Activated B cell treated with CpG ODN at 0.5 μM for 24 hours (primary cell): Measurements from ENCODE around the gene STARD13. TPM values are rescaled to one million over a fixed set of nuclear protein-coding genes. Genes with fewer than 3 reads are reported as not detected.
A peak's percentile ranks its signal among the peaks of the same experiment; 100 is the strongest.

Experiments used
- ATAC-seq: fragments of 200-7000 bp; cut with Tn5 transposase; one replicate; pipeline ENCODE4 v1.10.0; 2021; ENCODE audit warnings: low read depth, mild to moderate bottlenecking, moderate library complexity
- CTCF ChIA-PET: fragments of 350-600 bp; sonication (Branson Sonifier 250); formaldehyde crosslinking; loops from one replicate; lab custom pipeline; 2021; ENCODE audit warnings: antibody characterized with exemption; lab: Charles Lee
- POLR2A ChIA-PET: fragments of 350-600 bp; sonication (Branson Sonifier 250); formaldehyde crosslinking; loops from one replicate; lab custom pipeline; 2021; ENCODE audit warnings: antibody characterized with exemption; lab: Charles Lee
- DNase-seq: peaks from one replicate; pipeline ENCODE4 v3.0.0; 2022
- H3K27ac Mint-ChIP-seq: one replicate; pipeline ENCODE4 v1.8.0; 2020; ENCODE audit warnings: mixed read lengths
- H3K27me3 Mint-ChIP-seq: one replicate; pipeline ENCODE4 v1.8.0; 2021; ENCODE audit warnings: mixed read lengths
- H3K36me3 Mint-ChIP-seq: one replicate; pipeline ENCODE4 v1.8.0; 2021; ENCODE audit warnings: low read depth, mixed read lengths
- H3K4me1 Mint-ChIP-seq: one replicate; pipeline ENCODE4 v1.8.0; 2021; ENCODE audit warnings: mixed read lengths
- H3K4me3 Mint-ChIP-seq: one replicate; pipeline ENCODE4 v1.8.0; 2020; ENCODE audit warnings: mild to moderate bottlenecking, mixed read lengths
- H3K9me3 Mint-ChIP-seq: one replicate; pipeline ENCODE4 v1.8.0; 2020; ENCODE audit warnings: mixed read lengths
- CTCF ChIP-seq: fragments of 200-600 bp; IDR thresholded peaks from one replicate; pipeline ENCODE4 v1.8.0; 2022; ENCODE audit warnings: antibody characterized with exemption, mild to moderate bottlenecking
- intact Hi-C: fragments of 100-400 bp; cut with micrococcal nuclease; formaldehyde crosslinking; loops from one replicate; pipeline ENCODE4 v1.15.1; 2024
- total RNA-seq: library from RNA; stranded (reverse); gene quantifications from 2 replicates; pipeline ENCODE4 v1.2.3, GENCODE V29; 2022

Gene STARD13
- total RNA-seq, 1 donor from 2014 or later: 0.13 TPM

- no peaks in the 10 kb centered on the region for H3K36me3 Mint-ChIP-seq
- H3K4me3 Mint-ChIP-seq: no peak overlapping the region
- no peak for TF ChIP-seq CTCF
- no peak for ATAC-seq
- no peak overlapping the region for H3K27ac Mint-ChIP-seq
- peaks cover 2% of the 10 kb centered on the region for H3K27me3 Mint-ChIP-seq
- intact Hi-C loops: no loop called here
- ChIA-PET POLR2A (no interaction called here), CTCF (no interaction called here)
- H3K9me3 Mint-ChIP-seq: no peaks in the 10 kb centered on the region
- no peak for DNase-seq
- H3K4me1 Mint-ChIP-seq: no peaks in the 10 kb centered on the region
These were observed 133.2 kb downstream of the STARD13 start for GRCh38 chr13:33152389-33152788.

- no peak overlapping the region for H3K4me3 Mint-ChIP-seq
- H3K4me1 Mint-ChIP-seq: peaks cover 6% of the 10 kb centered on the region
- no peaks in the 10 kb centered on the region for H3K27me3 Mint-ChIP-seq
- DNase-seq: no peak
- no peaks in the 10 kb centered on the region for H3K36me3 Mint-ChIP-seq
- intact Hi-C loops: no loop called here
- H3K27ac Mint-ChIP-seq: no peak overlapping the region
- H3K9me3 Mint-ChIP-seq: no peaks in the 10 kb centered on the region
- POLR2A ChIA-PET: no interaction called here
- no peak for ATAC-seq
- no peak for TF ChIP-seq CTCF
- CTCF ChIA-PET: no interaction called here
These were observed 134.9 kb downstream of the STARD13 start for GRCh38 chr13:33150662-33151061.

GRCh38 chr13:33150126-33150525 is 135.4 kb downstream of the STARD13 start:
- H3K36me3 Mint-ChIP-seq: no peaks in the 10 kb centered on the region
- ATAC-seq (no peak), DNase-seq (no peak)
- H3K9me3 Mint-ChIP-seq: no peaks in the 10 kb centered on the region
- ChIA-PET POLR2A (no interaction called here), CTCF (no interaction called here)
- H3K27ac Mint-ChIP-seq: no peak overlapping the region
- H3K4me1 Mint-ChIP-seq: peaks cover 8% of the 10 kb centered on the region
- intact Hi-C loops: no loop called here
- no peak overlapping the region for H3K4me3 Mint-ChIP-seq
- no peaks in the 10 kb centered on the region for H3K27me3 Mint-ChIP-seq
- no peak for TF ChIP-seq CTCF

GRCh38 chr13:33147832-33148231 is 137.7 kb downstream of the STARD13 start:
- intact Hi-C loops: loop anchor here (1.0 kb wide), 1 partner anchor 37 kb away; no protein-coding TSS in a partner anchor
- no peak for TF ChIP-seq CTCF
- ChIA-PET POLR2A (no interaction called here), CTCF (no interaction called here)
- H3K4me1 Mint-ChIP-seq: peaks cover 8% of the 10 kb centered on the region
- no peak overlapping the region for H3K27ac Mint-ChIP-seq
- H3K4me3 Mint-ChIP-seq: no peak overlapping the region
- H3K27me3 Mint-ChIP-seq: no peaks in the 10 kb centered on the region
- no peak for DNase-seq
- H3K36me3 Mint-ChIP-seq: no peaks in the 10 kb centered on the region
- no peaks in the 10 kb centered on the region for H3K9me3 Mint-ChIP-seq
- no peak for ATAC-seq

- DNase-seq: no peak
- TF ChIP-seq CTCF: no peak
- Mint-ChIP-seq H3K27me3 (no peaks in the 10 kb centered on the region), H3K36me3 (no peaks in the 10 kb centered on the region), H3K9me3 (no peaks in the 10 kb centered on the region), H3K4me1 (peaks cover 8% of the 10 kb centered on the region), H3K4me3 (no peak overlapping the region), H3K27ac (peak overlapping the region; percentile 32)
- POLR2A ChIA-PET: interaction anchor here (0.5 to 1.4 kb wide), 2 partner anchors 217 to 396 kb away, joined by 3 to 4 read pairs; no protein-coding TSS in a partner anchor
- ATAC-seq: peak; percentile 76
- intact Hi-C loops: loop anchor here (1.0 kb wide), 1 partner anchor 36 kb away; no protein-coding TSS in a partner anchor
- CTCF ChIA-PET: no interaction called here
These were observed 138.5 kb downstream of the STARD13 start for GRCh38 chr13:33146843-33147611.
